RWPE2 (cell line): ENCODE data around the gene NENF.

Experiments used
- ATAC-seq: fragments of 200-7000 bp; cut with Tn5 transposase; 3 replicates; pipeline ENCODE4 v1.9.1; 2021; ENCODE audit warnings: low read depth
- DNase-seq: peaks from one replicate; pipeline ENCODE4 v3.0.0-alpha.2; 2020; ENCODE audit warnings: low spot score
- H3K27ac ChIP-seq: fragments of 450-650 bp; 2 replicates; pipeline ENCODE4 v1.5.1; 2017; ENCODE audit warnings: mild to moderate bottlenecking; ENCODE audit not compliant: poor library complexity, severe bottlenecking
- H3K27me3 ChIP-seq: fragments of 250-450 bp; sonication (Bioruptor Pico); 2 replicates; pipeline ENCODE4 v1.5.1; 2021; ENCODE audit warnings: mild to moderate bottlenecking, moderate library complexity; ENCODE audit not compliant: insufficient read depth, poor library complexity, severe bottlenecking
- H3K36me3 ChIP-seq: fragments of 250-450 bp; sonication (Bioruptor Pico); 2 replicates; pipeline ENCODE4 v1.5.1; 2020; ENCODE audit warnings: low read depth, mild to moderate bottlenecking, moderate library complexity
- H3K4me1 ChIP-seq: fragments of 250-450 bp; sonication (Bioruptor Pico); 2 replicates; pipeline ENCODE4 v1.5.1; 2021; ENCODE audit warnings: mild to moderate bottlenecking, moderate library complexity; ENCODE audit not compliant: insufficient read depth, poor library complexity, severe bottlenecking
- H3K4me3 ChIP-seq: fragments of 250-450 bp; sonication (Bioruptor Pico); 2 replicates; pipeline ENCODE4 v1.5.1; 2021; ENCODE audit warnings: mild to moderate bottlenecking, moderate library complexity; ENCODE audit not compliant: severe bottlenecking
- H3K9me3 ChIP-seq: fragments of 250-450 bp; sonication (Bioruptor Pico); 2 replicates; pipeline ENCODE4 v1.5.1; 2021; ENCODE audit warnings: mild to moderate bottlenecking, moderate library complexity; ENCODE audit not compliant: severe bottlenecking
- TF ChIP-seq, protein P1 (sequence below): fragments of 450-650 bp; IDR thresholded peaks from one replicate; pipeline ENCODE4 v1.5.1; 2017; ENCODE audit warnings: mild to moderate bottlenecking, moderate library complexity; ENCODE audit not compliant: poor library complexity, severe bottlenecking

The NENF gene

GRCh38 chr1:212488436-212489283 lies 55.9 kb downstream of the NENF start:
- Histone ChIP-seq H3K9me3 (no peaks in the 10 kb centered on the region), H3K4me1 (peaks cover 14% of the 10 kb centered on the region), H3K27ac (no peak overlapping the region), H3K36me3 (no peaks in the 10 kb centered on the region), H3K27me3 (no peaks in the 10 kb centered on the region), H3K4me3 (no peak overlapping the region)
- DNase-seq (no peak), ATAC-seq (no peak)
- TF ChIP-seq, protein P1, sequence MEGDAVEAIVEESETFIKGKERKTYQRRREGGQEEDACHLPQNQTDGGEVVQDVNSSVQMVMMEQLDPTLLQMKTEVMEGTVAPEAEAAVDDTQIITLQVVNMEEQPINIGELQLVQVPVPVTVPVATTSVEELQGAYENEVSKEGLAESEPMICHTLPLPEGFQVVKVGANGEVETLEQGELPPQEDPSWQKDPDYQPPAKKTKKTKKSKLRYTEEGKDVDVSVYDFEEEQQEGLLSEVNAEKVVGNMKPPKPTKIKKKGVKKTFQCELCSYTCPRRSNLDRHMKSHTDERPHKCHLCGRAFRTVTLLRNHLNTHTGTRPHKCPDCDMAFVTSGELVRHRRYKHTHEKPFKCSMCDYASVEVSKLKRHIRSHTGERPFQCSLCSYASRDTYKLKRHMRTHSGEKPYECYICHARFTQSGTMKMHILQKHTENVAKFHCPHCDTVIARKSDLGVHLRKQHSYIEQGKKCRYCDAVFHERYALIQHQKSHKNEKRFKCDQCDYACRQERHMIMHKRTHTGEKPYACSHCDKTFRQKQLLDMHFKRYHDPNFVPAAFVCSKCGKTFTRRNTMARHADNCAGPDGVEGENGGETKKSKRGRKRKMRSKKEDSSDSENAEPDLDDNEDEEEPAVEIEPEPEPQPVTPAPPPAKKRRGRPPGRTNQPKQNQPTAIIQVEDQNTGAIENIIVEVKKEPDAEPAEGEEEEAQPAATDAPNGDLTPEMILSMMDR: no peak

DNA sequence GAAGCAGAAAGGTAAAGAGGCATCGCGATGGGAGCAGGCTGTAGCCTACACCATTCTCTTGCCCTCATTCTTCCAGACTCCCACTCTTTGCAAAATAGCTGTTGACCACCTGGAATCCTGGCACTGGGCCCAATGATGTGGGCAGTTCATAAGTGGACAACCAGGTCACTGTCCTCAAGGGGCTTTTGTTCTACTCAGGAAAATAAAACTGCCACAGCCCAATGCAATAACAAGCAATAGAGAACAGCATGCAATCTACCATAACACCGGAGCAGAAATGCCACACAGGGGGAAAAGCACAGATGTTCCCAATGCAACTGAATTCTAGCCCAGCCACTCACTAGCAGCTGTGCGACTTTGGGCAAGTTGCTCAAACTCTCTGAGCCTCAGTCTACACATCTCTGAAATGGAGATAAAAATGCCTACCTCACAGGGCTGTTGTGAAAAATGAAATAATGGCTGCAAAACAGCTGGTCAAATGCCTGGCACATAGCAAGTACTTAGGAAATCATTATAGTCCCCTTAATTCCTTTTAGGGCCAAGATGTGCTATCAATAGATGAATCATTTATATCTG lies 56.7 kb downstream of the NENF start:
- Histone ChIP-seq H3K4me1 (peaks cover 12% of the 10 kb centered on the region), H3K27ac (no peak overlapping the region), H3K27me3 (no peaks in the 10 kb centered on the region), H3K4me3 (no peak overlapping the region), H3K9me3 (no peaks in the 10 kb centered on the region), H3K36me3 (no peaks in the 10 kb centered on the region)
- no peak for ATAC-seq
- no peak for DNase-seq
- TF ChIP-seq, protein P1: no peak

DNA sequence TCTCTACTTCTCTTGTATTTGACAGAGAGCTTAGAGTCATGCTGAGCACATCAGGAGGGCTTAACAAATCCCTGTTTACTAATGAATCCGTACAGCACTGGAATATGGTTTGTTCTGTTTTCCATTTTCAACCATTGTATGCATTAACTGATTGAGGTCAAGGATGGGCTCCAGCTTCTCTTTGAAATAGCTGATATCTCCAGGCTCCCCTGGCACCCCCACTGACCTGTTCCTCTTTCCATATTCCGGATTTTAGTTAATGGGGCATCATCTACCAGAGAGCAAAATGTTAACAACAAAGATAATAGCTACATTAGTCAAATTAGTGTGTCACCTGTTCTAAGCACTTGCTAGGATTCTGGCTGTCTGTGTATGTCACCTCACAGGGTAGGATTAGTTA lies 57.6 kb downstream of the NENF start:
- H3K27me3 ChIP-seq: no peaks in the 10 kb centered on the region
- H3K36me3 ChIP-seq: no peaks in the 10 kb centered on the region
- no peaks in the 10 kb centered on the region for H3K9me3 ChIP-seq
- TF ChIP-seq, protein P1: no peak
- DNase-seq (no peak), ATAC-seq (no peak)
- H3K27ac ChIP-seq: no peak overlapping the region
- H3K4me3 ChIP-seq: no peak overlapping the region
- peaks cover 8% of the 10 kb centered on the region for H3K4me1 ChIP-seq

- Histone ChIP-seq H3K27me3 (no peaks in the 10 kb centered on the region), H3K9me3 (no peaks in the 10 kb centered on the region), H3K36me3 (no peaks in the 10 kb centered on the region), H3K27ac (no peak overlapping the region), H3K4me3 (no peak overlapping the region), H3K4me1 (peaks cover under 1% of the 10 kb centered on the region)
- TF ChIP-seq, protein P1: no peak
- ATAC-seq: no peak
- no peak for DNase-seq
Observed at GRCh38 chr1:212491454-212491853, 58.7 kb downstream of the NENF start.
